Measurements from ENCODE around the gene RPS4Y1. TPM values are rescaled to one million over a fixed set of nuclear protein-coding genes. Genes with fewer than 3 reads are reported as not detected.

RPS4Y1 gene
- total RNA-seq, 2 donors from 2014 or later = not detected

DNA sequence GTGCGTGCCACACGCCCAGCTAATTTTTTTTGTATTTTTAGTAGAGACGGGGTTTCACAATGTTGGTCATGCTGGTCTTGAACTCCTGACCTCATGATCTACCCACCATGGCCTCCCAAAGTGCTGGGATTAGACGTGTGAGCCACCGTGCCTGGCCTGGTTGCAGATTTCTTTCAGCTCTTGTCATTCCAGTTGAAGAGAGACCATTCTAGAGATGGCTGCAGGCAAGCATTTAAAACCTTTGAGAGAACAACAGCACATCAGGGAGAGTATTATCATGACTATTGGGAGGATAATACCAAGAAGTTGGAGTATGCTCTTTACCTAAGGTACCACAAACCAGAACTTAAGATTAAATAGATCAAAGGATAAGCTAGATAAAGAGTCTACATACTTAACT, 12.9 kb upstream of the RPS4Y1 start:
- TF ChIP-seq, protein P1, sequence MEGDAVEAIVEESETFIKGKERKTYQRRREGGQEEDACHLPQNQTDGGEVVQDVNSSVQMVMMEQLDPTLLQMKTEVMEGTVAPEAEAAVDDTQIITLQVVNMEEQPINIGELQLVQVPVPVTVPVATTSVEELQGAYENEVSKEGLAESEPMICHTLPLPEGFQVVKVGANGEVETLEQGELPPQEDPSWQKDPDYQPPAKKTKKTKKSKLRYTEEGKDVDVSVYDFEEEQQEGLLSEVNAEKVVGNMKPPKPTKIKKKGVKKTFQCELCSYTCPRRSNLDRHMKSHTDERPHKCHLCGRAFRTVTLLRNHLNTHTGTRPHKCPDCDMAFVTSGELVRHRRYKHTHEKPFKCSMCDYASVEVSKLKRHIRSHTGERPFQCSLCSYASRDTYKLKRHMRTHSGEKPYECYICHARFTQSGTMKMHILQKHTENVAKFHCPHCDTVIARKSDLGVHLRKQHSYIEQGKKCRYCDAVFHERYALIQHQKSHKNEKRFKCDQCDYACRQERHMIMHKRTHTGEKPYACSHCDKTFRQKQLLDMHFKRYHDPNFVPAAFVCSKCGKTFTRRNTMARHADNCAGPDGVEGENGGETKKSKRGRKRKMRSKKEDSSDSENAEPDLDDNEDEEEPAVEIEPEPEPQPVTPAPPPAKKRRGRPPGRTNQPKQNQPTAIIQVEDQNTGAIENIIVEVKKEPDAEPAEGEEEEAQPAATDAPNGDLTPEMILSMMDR (IDR thresholded peaks at IDR 0.05) = no peak
- DNase-seq (ENCODE audit: low spot score) = no peak
- H3K27ac ChIP-seq = no peak overlapping the region
- H3K9me3 ChIP-seq = no peaks in the 10 kb centered on the region
- no peaks in the 10 kb centered on the region for H3K36me3 ChIP-seq
- no peaks in the 10 kb centered on the region for H3K4me1 ChIP-seq
- no peaks in the 10 kb centered on the region for H3K27me3 ChIP-seq
- no peak overlapping the region for H3K4me3 ChIP-seq

DNA sequence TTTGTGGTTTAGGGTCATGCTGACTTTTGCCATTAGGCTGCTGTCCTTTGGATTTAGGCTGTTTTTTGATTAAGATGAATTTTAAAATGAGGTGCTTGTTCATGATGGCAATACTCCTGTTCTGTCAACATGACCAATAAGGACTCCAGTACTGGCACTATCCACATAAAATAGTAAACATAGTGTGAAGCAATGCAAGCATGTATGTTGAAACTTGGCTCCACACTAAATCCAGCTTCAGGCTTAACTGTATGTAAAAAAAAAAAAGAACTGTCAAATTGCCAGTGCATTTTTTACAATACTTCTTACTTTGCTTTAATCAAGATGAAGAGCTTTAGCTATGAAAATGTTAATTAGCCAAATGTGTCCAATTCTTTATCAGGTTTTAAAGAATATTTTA, 6.2 kb upstream of the RPS4Y1 start:
- H3K27me3 ChIP-seq = no peaks in the 10 kb centered on the region
- H3K4me3 ChIP-seq = no peak overlapping the region
- TF ChIP-seq, protein P1 (IDR thresholded peaks at IDR 0.05) = no peak
- no peak overlapping the region for H3K27ac ChIP-seq
- no peak for DNase-seq (ENCODE audit: low spot score)
- H3K9me3 ChIP-seq = no peaks in the 10 kb centered on the region
- H3K4me1 ChIP-seq = no peaks in the 10 kb centered on the region
- no peaks in the 10 kb centered on the region for H3K36me3 ChIP-seq

DNA sequence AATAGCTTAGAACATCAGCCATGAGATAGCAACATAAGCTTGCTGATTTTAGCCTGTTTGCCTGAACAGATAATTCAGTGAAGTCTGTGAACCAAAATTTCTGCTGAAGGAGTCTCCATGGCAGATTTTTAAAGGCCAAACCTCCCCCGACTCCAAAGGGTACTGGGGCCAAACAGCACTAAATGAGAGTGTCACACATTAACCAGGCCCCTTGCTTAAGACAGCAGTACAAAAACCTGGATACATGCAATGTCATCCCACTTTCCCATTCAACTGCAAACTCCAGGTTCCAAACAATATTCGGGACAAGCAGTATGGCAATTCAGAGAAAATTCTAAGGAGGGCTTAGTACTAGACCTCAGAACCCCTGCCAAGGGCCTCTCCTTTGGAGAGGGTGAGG, 4.3 kb upstream of the RPS4Y1 start:
- Histone ChIP-seq H3K4me3 (no peak overlapping the region), H3K4me1 (no peaks in the 10 kb centered on the region), H3K27me3 (no peaks in the 10 kb centered on the region), H3K36me3 (no peaks in the 10 kb centered on the region), H3K9me3 (no peaks in the 10 kb centered on the region), H3K27ac (no peak overlapping the region)
- no peak for DNase-seq (ENCODE audit: low spot score)
- TF ChIP-seq, protein P1 (IDR thresholded peaks at IDR 0.05) = no peak

DNA sequence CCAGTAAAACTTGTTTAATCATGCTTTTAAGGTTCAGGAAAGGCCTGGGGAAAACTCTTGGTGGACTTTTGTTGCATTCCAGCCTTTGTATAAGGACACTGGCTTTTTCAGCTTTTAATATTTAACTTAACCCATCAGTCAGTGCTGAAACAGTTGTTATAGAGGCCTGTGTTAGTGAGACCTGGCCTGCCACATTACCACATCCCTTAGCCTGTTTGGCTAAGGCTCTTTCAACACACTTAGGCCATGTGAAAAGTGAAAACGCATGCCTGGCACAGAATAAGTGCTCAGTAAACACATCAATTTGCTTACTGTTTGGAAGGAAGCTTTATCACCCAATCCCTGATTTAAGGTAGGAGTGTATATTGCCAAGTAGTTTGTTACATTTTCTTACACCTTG, 3.5 kb upstream of the RPS4Y1 start:
- H3K27me3 ChIP-seq = no peaks in the 10 kb centered on the region

DNA sequence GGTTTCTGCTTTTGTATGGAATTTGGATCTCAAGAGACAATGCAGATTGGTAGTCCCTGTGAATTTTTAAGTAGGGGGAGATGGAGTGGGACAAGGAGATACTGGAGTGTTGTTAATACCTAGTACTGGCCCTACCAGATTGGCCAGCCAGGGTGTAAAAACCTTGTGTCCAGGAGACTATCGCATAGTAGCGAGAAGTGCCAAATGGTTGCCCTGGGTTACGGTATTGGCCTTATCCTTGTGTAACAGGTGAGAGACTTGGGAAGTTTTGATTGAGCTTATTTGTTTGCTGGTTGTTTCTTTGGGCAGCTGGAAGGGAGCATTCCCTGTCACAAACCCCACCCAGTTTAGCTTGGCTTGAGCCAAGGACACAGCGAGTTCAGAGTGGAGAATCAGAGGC, 5.4 kb downstream of the RPS4Y1 start:
- Histone ChIP-seq H3K36me3 (no peaks in the 10 kb centered on the region), H3K27ac (no peak overlapping the region), H3K9me3 (no peaks in the 10 kb centered on the region), H3K4me3 (no peak overlapping the region), H3K4me1 (no peaks in the 10 kb centered on the region), H3K27me3 (no peaks in the 10 kb centered on the region)
- no peak for DNase-seq (ENCODE audit: low spot score)
- TF ChIP-seq, protein P1 (IDR thresholded peaks at IDR 0.05) = no peak

More for the DNA sequence above, 3.5 kb upstream of the RPS4Y1 start:
- H3K4me3 ChIP-seq = no peak overlapping the region
- no peaks in the 10 kb centered on the region for H3K36me3 ChIP-seq
- no peaks in the 10 kb centered on the region for H3K9me3 ChIP-seq
- TF ChIP-seq, protein P1 (IDR thresholded peaks at IDR 0.05) = no peak
- DNase-seq (ENCODE audit: low spot score) = no peak
- no peak overlapping the region for H3K27ac ChIP-seq
- no peaks in the 10 kb centered on the region for H3K4me1 ChIP-seq

DNA sequence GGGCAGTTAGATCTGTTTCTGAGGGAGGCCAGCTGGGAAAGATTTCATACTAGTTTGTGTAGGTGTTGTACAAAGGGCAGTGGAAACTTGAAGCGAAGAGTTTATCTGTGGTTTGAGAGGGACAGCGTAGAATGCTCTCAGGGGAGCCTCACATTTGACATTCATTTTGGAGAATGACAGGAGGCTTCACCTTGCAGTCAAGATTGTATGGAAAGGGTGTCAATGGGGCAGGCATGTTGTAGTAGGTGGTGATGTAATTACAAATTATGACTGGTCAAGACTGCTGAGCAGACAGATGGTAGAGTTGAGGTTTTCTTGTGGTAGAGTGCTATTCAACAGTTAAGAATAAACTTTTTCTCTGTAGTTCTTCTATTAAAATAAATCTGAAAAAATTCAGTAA, 7.0 kb downstream of the RPS4Y1 start:
- no peak for DNase-seq (ENCODE audit: low spot score)
- Histone ChIP-seq H3K27me3 (no peaks in the 10 kb centered on the region), H3K27ac (no peak overlapping the region), H3K4me1 (no peaks in the 10 kb centered on the region), H3K9me3 (no peaks in the 10 kb centered on the region), H3K4me3 (no peak overlapping the region), H3K36me3 (no peaks in the 10 kb centered on the region)
- TF ChIP-seq, protein P1 (IDR thresholded peaks at IDR 0.05) = no peak

Measured in right atrium auricular region (tissue), 2 donors.